PFSK-1 (cell line): ENCODE data around the gene STIM2.

Experiments used
- FOXP2 ChIP-seq: optimal IDR thresholded peaks from 2 replicates; pipeline ENCODE3; 2011; ENCODE audit warnings: borderline replicate concordance, control low read depth, inconsistent platforms; ENCODE audit not compliant: insufficient read depth; ENCODE audit errors: extremely low read length, extremely low read depth
- POLR2AphosphoS5 ChIP-seq: IDR thresholded peaks from 2 replicates; pipeline ENCODE4 v1.6.1; 2012; ENCODE audit warnings: low read depth, mild to moderate bottlenecking, control low read depth, low read length, moderate library complexity
- REST ChIP-seq, 2 experiments: IDR thresholded peaks; 2 replicates each; pipeline versions ENCODE4 v1.6.1 to v1.8.0; 2011 to 2012; ENCODE audit warnings: low read depth in 2 of 2, low read length in 2 of 2, control low read depth in 1 of 2, inconsistent platforms in 1 of 2, mild to moderate bottlenecking in 1 of 2, moderate library complexity in 1 of 2; ENCODE audit not compliant: insufficient read depth in 1 of 2
- SIN3A ChIP-seq: IDR thresholded peaks from 2 replicates; pipeline ENCODE4 v1.6.1; 2012; ENCODE audit warnings: mild to moderate bottlenecking, low read length, moderate library complexity, borderline replicate concordance; ENCODE audit not compliant: insufficient read depth
- TAF1 ChIP-seq: IDR thresholded peaks from 2 replicates; pipeline ENCODE4 v1.6.1; 2012; ENCODE audit warnings: low read length, control low read depth, borderline replicate concordance; ENCODE audit not compliant: insufficient read depth

GRCh38 chr4:26985873-26986272 is 125.2 kb downstream of the STIM2 start:
- no peak for TF ChIP-seq REST (IDR thresholded peaks at IDR 0.05; ENCODE audit: insufficient read depth in 1 of 2, low read depth in 2 of 2, low read length in 2 of 2)
- no peak for TF ChIP-seq SIN3A
- no peak for TF ChIP-seq TAF1
- TF ChIP-seq POLR2AphosphoS5 = no peak
- no peak for TF ChIP-seq FOXP2
